GM12878 (cell line): Measurements from ENCODE around the gene CGREF1. TPM values are rescaled to one million over a fixed set of nuclear protein-coding genes. Genes with fewer than 3 reads are reported as not detected.

Source experiments
- ATAC-seq: fragments of 200-7000 bp; cut with Tn5 transposase; 3 replicates; pipeline ENCODE4 v1.9.1; 2020; ENCODE audit warnings: mild to moderate bottlenecking, moderate library complexity
- BruUV-seq: library from RNA; stranded (reverse); fragments of 400-500 nt; replicated peaks from 2 replicates; lab custom pipeline; 2021; lab: Mats Ljungman, UMichigan
- CTCF ChIA-PET: fragments of 300-600 bp; sonication (Branson Sonifier 250); formaldehyde crosslinking; extraction: SDS; loops from one replicate; lab custom pipeline; 2021; ENCODE audit warnings: inconsistent platforms; lab: Yijun Ruan, JAX
- POLR2A ChIA-PET: fragments of 350-600 bp; formaldehyde crosslinking; extraction: SDS; loops from one replicate; lab custom pipeline; 2021; ENCODE audit warnings: inconsistent platforms; lab: Charles Lee
- RAD21 ChIA-PET: fragments of 300-600 bp; sonication (Branson Sonifier 250); formaldehyde crosslinking; loops from one replicate; lab custom pipeline; 2023; ENCODE audit warnings: antibody characterized with exemption; ENCODE audit not compliant: unreplicated experiment; lab: Charles Lee
- SMC1A ChIA-PET: fragments of 300-600 bp; sonication (Branson Sonifier 250); formaldehyde crosslinking; loops from one replicate; lab custom pipeline; 2023; ENCODE audit not compliant: unreplicated experiment, uncharacterized antibody; lab: Charles Lee
- DNase-seq: peaks from one replicate; pipeline ENCODE4 v3.0.0-alpha.2; 2011; ENCODE audit warnings: low read depth, low spot score
- FAIRE-seq: peaks from 3 replicates; lab custom pipeline; 2011; peaks lifted over from hg19 to GRCh38; lab: Jason Lieb, UNC
- H2AFZ ChIP-seq: 2 replicates; pipeline ENCODE4 v1.6.0; 2011; ENCODE audit warnings: low read depth, low read length, control low read depth; ENCODE audit not compliant: control insufficient read depth
- H3K27ac ChIP-seq: 2 replicates; pipeline ENCODE4 v1.5.1; 2011; ENCODE audit warnings: control low read depth; ENCODE audit not compliant: control insufficient read depth, insufficient read depth
- H3K27me3 ChIP-seq, 2 experiments: replicated peaks in 1 of 2; 2 replicates each; pipeline versions ENCODE4 v1.6.0 to v1.6.1; 2011; ENCODE audit warnings: low read length in 1 of 2; ENCODE audit not compliant: control insufficient read depth in 2 of 2, insufficient read depth in 2 of 2
- H3K36me3 ChIP-seq, 2 experiments: 2 replicates each; pipeline ENCODE4 v1.5.1; 2011; ENCODE audit warnings: low read length in 1 of 2; ENCODE audit not compliant: control insufficient read depth in 2 of 2, insufficient read depth in 2 of 2
- H3K4me1 ChIP-seq: 2 replicates; pipeline ENCODE4 v1.6.1; 2011; ENCODE audit warnings: mild to moderate bottlenecking, low read length, moderate library complexity, mixed read lengths; ENCODE audit not compliant: control insufficient read depth, insufficient read depth
- H3K4me2 ChIP-seq: 2 replicates; pipeline ENCODE4 v1.6.0; 2011; ENCODE audit warnings: control low read depth; ENCODE audit not compliant: control insufficient read depth, insufficient read depth
- H3K4me3 ChIP-seq: fragments of 200-600 bp; sonication (generic); 2 replicates; pipeline ENCODE4 v1.5.1; 2016
- H3K79me2 ChIP-seq: 2 replicates; pipeline ENCODE4 v1.6.0; 2011; ENCODE audit warnings: low read length; ENCODE audit not compliant: control insufficient read depth, insufficient read depth
- H3K9ac ChIP-seq: 2 replicates; pipeline ENCODE4 v1.8.0; 2011; ENCODE audit warnings: low read length, control low read depth, mixed read lengths; ENCODE audit not compliant: control insufficient read depth, insufficient read depth
- H3K9me3 ChIP-seq: replicated peaks from 3 replicates; pipeline ENCODE4 v1.5.1; 2011; ENCODE audit warnings: mild to moderate bottlenecking, low read length; ENCODE audit not compliant: control insufficient read depth, insufficient read depth
- H4K20me1 ChIP-seq: 2 replicates; pipeline ENCODE4 v1.6.0; 2011; ENCODE audit not compliant: control insufficient read depth, insufficient read depth
- E2F4 ChIP-seq: IDR thresholded peaks from 2 replicates; pipeline ENCODE4 v1.6.1; 2012; ENCODE audit warnings: low read depth, low read length, improper control_type of control experiment
- HDAC6 ChIP-seq: fragments of 200-600 bp; sonication (generic); IDR thresholded peaks from one replicate; pipeline ENCODE4 v1.8.0; 2017; ENCODE audit warnings: antibody characterized with exemption; ENCODE audit not compliant: unreplicated experiment
- KLF5 ChIP-seq: fragments of 450-650 bp; IDR thresholded peaks from 2 replicates; pipeline ENCODE4 v1.6.1; 2014; ENCODE audit warnings: mild to moderate bottlenecking; ENCODE audit not compliant: partially characterized antibody
- MEF2A ChIP-seq: IDR thresholded peaks from 2 replicates; pipeline ENCODE4 v1.6.1; 2011; ENCODE audit warnings: low read depth, mild to moderate bottlenecking, low read length, moderate library complexity; ENCODE audit not compliant: insufficient read depth
- MXI1 ChIP-seq: fragments of 150-350 bp; IDR thresholded peaks from 2 replicates; pipeline ENCODE4 v1.6.1; 2011; ENCODE audit warnings: low read depth, mild to moderate bottlenecking, inconsistent platforms, low read length, improper control_type of control experiment
- RCOR1 ChIP-seq: conservative IDR thresholded peaks from 2 replicates; pipeline ENCODE4 v1.6.1; 2012; ENCODE audit warnings: low read depth, low read length, improper control_type of control experiment
- SPI1 ChIP-seq: IDR thresholded peaks from 2 replicates; pipeline ENCODE4 v1.6.1; 2011; ENCODE audit warnings: low read depth, mild to moderate bottlenecking, low read length, moderate library complexity, borderline replicate concordance; ENCODE audit not compliant: insufficient read depth
- SRF ChIP-seq, 2 experiments: IDR thresholded peaks; 2 replicates each; pipeline ENCODE4 v1.6.1; 2011; ENCODE audit warnings: low read depth in 2 of 2, low read length in 2 of 2, mild to moderate bottlenecking in 1 of 2, moderate library complexity in 1 of 2
- TCF3 ChIP-seq: IDR thresholded peaks from 2 replicates; pipeline ENCODE4 v1.6.1; 2012; ENCODE audit warnings: low read depth, mild to moderate bottlenecking, low read length, borderline replicate concordance; ENCODE audit not compliant: insufficient read depth
- USF1 ChIP-seq: IDR thresholded peaks from 2 replicates; pipeline ENCODE4 v1.6.1; 2011; ENCODE audit warnings: borderline replicate concordance, low read depth, mild to moderate bottlenecking, moderate library complexity, mixed read lengths, low read length; ENCODE audit not compliant: insufficient read depth; ENCODE audit errors: extremely low read length
- ZNF687 ChIP-seq: fragments of 450-650 bp; IDR thresholded peaks from 2 replicates; pipeline ENCODE4 v1.6.1; 2017; ENCODE audit warnings: mild to moderate bottlenecking, moderate library complexity
- WGBS: methylation state at CpG from one replicate; pipeline ENCODE4 v1.1.6; 2016; ENCODE audit warnings: low lambda C conversion rate; ENCODE audit not compliant: insufficient replicate concordance, insufficient coverage; ENCODE audit errors: missing lambda C conversion rate; 5-methylcytosine and 5-hydroxymethylcytosine counted together
- in situ Hi-C: fragments of 300-500 bp; cut with MboI; formaldehyde crosslinking; loops from 9 replicates; pipeline ENCODE4 v1.14.3; 2018; ENCODE audit warnings: mixed read lengths
- intact Hi-C: fragments of 100-400 bp; cut with micrococcal nuclease; formaldehyde crosslinking; loops from one replicate; pipeline ENCODE4 v1.14.2; 2022; ENCODE audit not compliant: unreplicated experiment
- polyA plus RNA-seq, 11 experiments: library from polyadenylated mRNA; depleted of rRNA in 4 of 11; unstranded in 6 of 11; stranded (reverse) in 5 of 11; fragments of >200 nt; fragmentation: Nextera tagmentation in 4 of 11; fragmentation: Illumina TruSeq in 1 of 11; extraction: Ambion mirVana in 4 of 11; extraction: Trizol in 1 of 11; gene quantifications; 1 replicate in 1 of 11; 2 replicates in 10 of 11; pipeline versions ENCODE4 v1.2.1 to v1.2.3, GENCODE V29; 2011 to 2016; ENCODE audit warnings: inconsistent platforms in 2 of 11, missing spikeins in 2 of 11, low read depth in 1 of 11
- total RNA-seq, 4 experiments: library from RNA; depleted of rRNA in 3 of 4; stranded (reverse); fragments of >200 nt in 3 of 4; fragmentation: Illumina TruSeq in 1 of 4; extraction: Trizol in 1 of 4; gene quantifications; 2 replicates each; pipeline versions ENCODE4 v1.2.1 to v1.2.3, GENCODE V29; 2013 to 2021

Gene CGREF1
- total and polyA plus RNA-seq, 10 of the 15 experiments (the other 5 are each of a cell fraction or from before 2014, with no cell fraction given): 0.06 to 0.21 TPM; not detected in 8

GRCh38 chr2:27095427-27095744 is 23.5 kb downstream of the CGREF1 start:
- 86% methylated on average over 2 of the region's 2 CpGs for WGBS
- DNase-seq (no peak), FAIRE-seq (no peak), ATAC-seq (no peak)
- intact Hi-C loops (no loop called here), in situ Hi-C loops (loop anchor here (5.0 kb wide), 1 partner anchor 187 kb away; the partner anchor contains the start of gene TRIM54)
- POLR2A ChIA-PET: no interaction called here
- TF ChIP-seq SRF (IDR thresholded peaks at IDR 0.05; ENCODE audit: low read depth in 2 of 2, low read length in 2 of 2) (no peak), USF1 (no peak), RCOR1 (no peak), SPI1 (no peak), KLF5 (no peak), MEF2A (no peak), TCF3 (no peak), E2F4 (no peak), ZNF687 (no peak), MXI1 (no peak), HDAC6 (no peak)
- RAD21 ChIA-PET: interaction anchor here (2.4 kb wide), 1 partner anchor 184 kb away, joined by 15 read pairs; no protein-coding TSS in a partner anchor
- no peaks in the 10 kb centered on the region for H3K79me2 ChIP-seq
- no peaks in the 10 kb centered on the region for H3K9me3 ChIP-seq
- no TSS peak for BruUV-seq
- H3K4me3 ChIP-seq: no peak overlapping the region
- H3K9ac ChIP-seq: no peak overlapping the region
- H3K36me3 ChIP-seq: no peaks in the 10 kb centered on the region; a peak in 1 of 4 replicates
- SMC1A ChIA-PET: interaction anchor here (0.6 to 4.7 kb wide), 6 partner anchors 77 to 690 kb away, joined by 3 to 19 read pairs (median 4); no protein-coding TSS in a partner anchor
- no peaks in the 10 kb centered on the region for H3K27me3 ChIP-seq
- CTCF ChIA-PET: interaction anchor here (1.1 to 9.3 kb wide), 7 partner anchors 8 to 207 kb away, joined by 3 to 132 read pairs (median 4); partner anchors contain the start of gene TRIM54
- H3K4me1 ChIP-seq: no peaks in the 10 kb centered on the region; the same call in 1 of the 2 replicates
- no peak overlapping the region for H3K4me2 ChIP-seq
- H3K27ac ChIP-seq: no peak overlapping the region
- H2AFZ ChIP-seq: no peak overlapping the region
- no peaks in the 10 kb centered on the region for H4K20me1 ChIP-seq
